Esophagus squamous epithelium (tissue), 4 donors: Measurements from ENCODE around the gene UBE2QL1.

Source experiments
- POLR2A ChIP-seq, 4 donors: fragments of 450-650 bp; IDR thresholded peaks; one replicate each; pipeline ENCODE4 v1.6.1; 2017; ENCODE audit warnings: antibody characterized with exemption in 4 of 4, mild to moderate bottlenecking in 4 of 4, moderate library complexity in 3 of 4
- TF ChIP-seq, protein P1 (sequence below), 6 experiments: fragments of 450-650 bp in 4 of 6; fragments of 200-600 bp in 2 of 6; sonication (generic) in 2 of 6; IDR thresholded peaks; one replicate each; pipeline ENCODE4 v1.5.1; 2016 to 2019; ENCODE audit warnings: antibody characterized with exemption in 6 of 6, mild to moderate bottlenecking in 4 of 6, moderate library complexity in 4 of 6

- TF ChIP-seq, protein P1, sequence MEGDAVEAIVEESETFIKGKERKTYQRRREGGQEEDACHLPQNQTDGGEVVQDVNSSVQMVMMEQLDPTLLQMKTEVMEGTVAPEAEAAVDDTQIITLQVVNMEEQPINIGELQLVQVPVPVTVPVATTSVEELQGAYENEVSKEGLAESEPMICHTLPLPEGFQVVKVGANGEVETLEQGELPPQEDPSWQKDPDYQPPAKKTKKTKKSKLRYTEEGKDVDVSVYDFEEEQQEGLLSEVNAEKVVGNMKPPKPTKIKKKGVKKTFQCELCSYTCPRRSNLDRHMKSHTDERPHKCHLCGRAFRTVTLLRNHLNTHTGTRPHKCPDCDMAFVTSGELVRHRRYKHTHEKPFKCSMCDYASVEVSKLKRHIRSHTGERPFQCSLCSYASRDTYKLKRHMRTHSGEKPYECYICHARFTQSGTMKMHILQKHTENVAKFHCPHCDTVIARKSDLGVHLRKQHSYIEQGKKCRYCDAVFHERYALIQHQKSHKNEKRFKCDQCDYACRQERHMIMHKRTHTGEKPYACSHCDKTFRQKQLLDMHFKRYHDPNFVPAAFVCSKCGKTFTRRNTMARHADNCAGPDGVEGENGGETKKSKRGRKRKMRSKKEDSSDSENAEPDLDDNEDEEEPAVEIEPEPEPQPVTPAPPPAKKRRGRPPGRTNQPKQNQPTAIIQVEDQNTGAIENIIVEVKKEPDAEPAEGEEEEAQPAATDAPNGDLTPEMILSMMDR (IDR thresholded peaks at IDR 0.05) = no peak
- TF ChIP-seq POLR2A (IDR thresholded peaks at IDR 0.05) = no peak
Measured at GRCh38 chr5:6431214-6432195, 17.2 kb upstream of the UBE2QL1 start.
